Measurements from ENCODE around the gene NDUFC1. TPM values are rescaled to one million over a fixed set of nuclear protein-coding genes. Genes with fewer than 3 reads are reported as not detected.
A peak's percentile ranks its signal among the peaks of the same experiment; 100 is the strongest.
"Not testable (repeated sequence)": the region's sequence is repeated elsewhere in the genome, so short reads cannot be mapped to it uniquely, and the experiment has no call there.

Gene NDUFC1
- total RNA-seq, 1 experiment from 2014 or later: 106 TPM

- no peak for DNase-seq (ENCODE audit: low read depth)
Observed at GRCh38 chr4:139299536-139299935, 2.7 kb downstream of the NDUFC1 start.

DNA sequence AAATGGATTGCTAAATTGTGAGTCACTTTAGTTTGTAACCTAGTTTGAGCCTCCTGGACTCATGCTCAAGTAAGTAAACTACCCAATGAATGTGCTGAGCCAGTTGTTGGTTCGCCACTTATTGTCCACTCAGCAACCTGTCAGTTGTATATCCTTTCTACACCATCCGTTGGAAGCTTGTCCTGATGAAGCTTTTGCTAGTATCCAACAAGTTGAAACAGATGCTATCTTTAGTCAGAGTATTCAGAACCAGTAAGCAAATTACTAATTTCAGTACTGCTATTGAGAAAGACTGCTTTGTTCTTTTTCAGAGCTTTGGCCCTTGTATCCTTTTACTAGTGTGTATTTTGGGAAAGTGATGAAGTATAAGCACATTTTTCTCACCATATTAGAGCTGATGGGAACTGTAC, 5.3 kb downstream of the NDUFC1 start:
- DNase-seq (ENCODE audit: low read depth): no peak

DNA sequence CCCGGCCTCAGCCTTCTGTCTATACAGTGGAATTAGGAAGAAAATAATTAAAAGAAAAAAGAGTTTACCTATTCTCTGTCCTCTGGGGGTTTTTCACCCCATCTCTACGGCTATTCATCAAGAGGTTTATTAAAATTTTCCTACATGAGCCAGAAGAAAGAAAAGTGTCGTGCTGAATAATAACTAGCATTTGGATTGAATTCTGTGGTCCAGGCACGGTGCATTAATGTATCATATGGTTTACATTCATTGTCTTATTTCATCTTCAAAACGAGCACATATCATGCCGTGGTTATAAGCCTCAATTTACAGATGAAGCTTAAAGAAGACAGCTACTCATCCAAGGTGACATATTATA, 6.4 kb downstream of the NDUFC1 start:
- no peak for DNase-seq (ENCODE audit: low read depth)

GRCh38 chr4:139295206-139295941, 6.9 kb downstream of the NDUFC1 start:
- DNase-seq (ENCODE audit: low read depth): peak; percentile 86

- DNase-seq (ENCODE audit: low read depth): no peak
Observed at GRCh38 chr4:139286186-139286698, 16.0 kb downstream of the NDUFC1 start.

DNA sequence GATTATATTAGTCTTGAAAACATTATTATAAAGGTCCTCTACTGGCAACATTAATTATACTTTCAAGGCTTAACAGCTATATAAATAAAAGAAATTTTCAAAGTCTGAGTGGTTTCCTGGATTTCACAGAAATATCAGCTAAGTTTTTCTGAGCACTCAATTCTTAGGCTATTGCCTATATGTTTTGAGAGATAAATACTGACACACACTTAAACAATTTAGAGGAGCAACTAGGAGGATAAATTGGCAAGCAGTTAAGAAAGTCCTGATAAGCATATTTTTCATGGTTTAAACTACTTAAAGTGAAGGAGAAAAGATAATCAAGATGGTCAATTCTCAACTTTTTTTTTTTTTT, 19.6 kb downstream of the NDUFC1 start:
- no peak for DNase-seq (ENCODE audit: low read depth)

DNA sequence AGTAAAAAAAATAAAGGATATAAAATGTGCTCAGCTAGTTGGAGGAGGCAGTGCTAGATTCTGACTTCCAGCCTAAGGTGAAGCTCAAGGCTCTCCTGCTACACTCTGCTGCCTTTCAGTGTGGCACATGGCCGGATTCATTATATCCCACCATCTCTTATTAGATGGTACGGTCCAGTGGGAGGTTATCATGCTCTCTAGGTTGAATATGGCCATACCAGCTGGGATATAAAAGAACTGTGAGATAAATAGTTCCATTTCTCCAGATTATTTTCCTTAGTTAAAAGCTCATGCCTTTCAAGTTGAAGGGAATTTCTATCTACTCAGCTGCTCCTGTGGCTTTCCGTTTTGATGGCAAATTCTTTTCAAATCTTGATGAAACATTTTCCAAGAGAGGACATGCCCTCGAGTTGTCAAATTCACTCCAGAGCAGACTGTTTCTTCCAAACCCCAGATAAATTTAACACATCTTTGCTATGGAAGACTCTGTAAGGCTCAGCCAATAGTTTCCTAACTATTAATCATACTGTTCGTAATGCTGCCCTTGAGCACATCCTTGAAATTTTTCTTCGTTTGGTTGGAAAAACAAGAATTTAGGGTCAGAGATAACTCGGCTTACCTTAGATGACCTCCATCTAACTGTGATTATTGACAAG, 20.1 kb downstream of the NDUFC1 start:
- no peak for DNase-seq (ENCODE audit: low read depth)

DNA sequence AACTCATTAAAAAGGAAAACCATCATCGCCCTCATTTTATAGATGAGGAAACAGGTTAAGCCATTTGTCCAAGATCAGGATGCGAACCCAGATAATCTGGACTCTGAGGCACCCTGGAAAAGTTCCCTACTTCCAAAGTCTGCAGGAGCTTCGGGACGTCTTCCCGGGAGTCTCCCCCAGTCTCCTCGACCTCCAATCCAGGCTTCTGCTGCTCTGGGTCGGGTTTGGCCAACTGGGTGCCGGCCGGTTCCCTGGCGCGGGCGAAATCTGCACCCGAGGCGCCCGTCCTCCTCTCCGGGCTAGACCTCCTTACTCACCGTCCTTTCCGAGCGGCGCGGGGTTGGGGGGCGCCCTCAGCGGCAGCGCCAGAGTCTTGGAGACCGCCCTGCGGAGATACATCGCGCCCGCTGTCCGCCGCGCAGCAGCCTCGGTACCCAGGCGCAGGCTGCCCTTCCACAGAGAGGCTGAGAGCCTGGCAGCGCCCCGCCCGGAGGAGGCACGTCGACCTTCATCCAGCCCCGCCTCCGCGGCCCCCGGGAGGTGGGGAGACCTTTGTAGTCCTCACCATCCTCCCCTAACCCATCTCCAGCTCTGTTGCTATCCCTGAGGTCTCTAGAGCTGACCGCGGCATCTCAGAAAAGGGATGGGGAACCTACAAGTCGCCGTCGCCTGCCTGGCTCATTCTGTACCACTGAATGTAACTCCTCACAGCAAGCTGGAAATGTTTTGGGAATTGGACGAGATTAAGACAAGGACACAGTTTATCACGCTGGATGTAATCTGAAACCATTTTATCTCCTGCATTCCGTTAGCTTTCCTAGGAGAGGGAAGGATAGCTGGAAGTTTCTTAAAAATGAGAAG, 22.3 kb downstream of the NDUFC1 start, which contains the start of gene MGARP:
Gene MGARP (minus strand): TSS at position 466 of the 861 bp plus-strand sequence. CDS start 67 bp downstream, at position 399.
- DNase-seq (ENCODE audit: low read depth): no peak

GRCh38 chr4:139278912-139279759, 23.1 kb downstream of the NDUFC1 start:
- DNase-seq (ENCODE audit: low read depth): no peak

GRCh38 chr4:139278485-139278884, 23.8 kb downstream of the NDUFC1 start:
- no peak for DNase-seq (ENCODE audit: low read depth)

DNA sequence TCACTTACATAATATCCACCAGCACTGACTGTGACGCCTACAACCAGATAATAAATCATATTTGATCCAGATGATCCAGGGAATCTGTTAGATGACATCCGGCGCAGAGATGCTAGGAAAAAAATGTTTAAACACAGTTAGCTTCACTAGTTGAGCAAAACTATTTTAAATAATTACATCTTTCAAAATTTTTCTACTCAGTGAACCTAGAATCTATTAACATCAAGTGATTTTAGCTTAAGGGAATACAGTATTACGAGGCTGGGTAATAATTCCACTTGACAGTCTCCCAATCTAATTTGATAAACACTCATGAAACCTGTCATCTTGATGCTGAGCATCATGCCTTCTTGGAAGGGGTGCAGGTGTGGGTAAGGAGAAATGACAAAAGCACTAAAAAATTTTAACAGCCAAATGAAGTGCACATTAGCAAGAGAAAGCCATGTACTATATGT, 27.0 kb downstream of the NDUFC1 start:
- DNase-seq (ENCODE audit: low read depth): no peak

DNA sequence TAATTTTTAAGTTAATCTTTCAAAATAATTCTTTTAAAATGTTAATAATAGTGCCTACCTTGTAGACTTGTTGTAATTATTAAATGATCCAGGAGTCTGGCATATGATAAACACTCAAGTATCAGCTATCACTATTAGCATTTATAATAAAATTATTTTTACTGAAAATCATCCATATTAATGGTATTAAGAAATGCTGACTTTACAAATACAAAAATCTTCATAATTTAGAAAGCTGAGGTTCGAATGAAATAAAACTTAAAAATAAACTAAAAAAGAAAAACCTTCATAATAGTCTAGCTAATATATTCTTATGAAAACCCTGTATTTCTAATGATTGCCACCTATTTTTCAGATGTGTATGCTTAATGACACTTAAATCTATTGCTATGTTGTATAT, 27.5 kb downstream of the NDUFC1 start:
- no peak for DNase-seq (ENCODE audit: low read depth)

- no peak for DNase-seq (ENCODE audit: low read depth)
Observed at GRCh38 chr4:139273835-139274234, 28.4 kb downstream of the NDUFC1 start.

DNA sequence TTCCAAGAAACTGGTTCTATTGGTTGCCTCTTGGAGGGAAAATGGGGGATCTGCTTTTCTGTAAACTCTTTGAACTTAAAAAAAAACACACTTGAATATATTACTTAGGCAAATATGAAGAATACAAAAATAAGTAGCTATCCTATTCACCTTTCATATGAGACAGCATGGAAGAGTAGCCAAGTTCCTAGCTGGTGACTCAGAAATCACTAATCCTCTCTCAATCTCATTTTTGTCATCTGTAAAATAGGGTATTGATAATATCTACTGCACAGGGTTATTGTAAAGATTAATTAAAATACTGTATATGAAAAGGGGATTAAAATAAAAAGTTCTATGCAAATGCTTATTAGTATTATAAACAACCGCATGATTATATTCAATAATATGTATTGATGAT, 35.0 kb downstream of the NDUFC1 start:
- DNase-seq (ENCODE audit: low read depth): no peak

- DNase-seq (ENCODE audit: low read depth): peak; percentile 72
Observed at GRCh38 chr4:139266583-139267257, 35.6 kb downstream of the NDUFC1 start.

DNA sequence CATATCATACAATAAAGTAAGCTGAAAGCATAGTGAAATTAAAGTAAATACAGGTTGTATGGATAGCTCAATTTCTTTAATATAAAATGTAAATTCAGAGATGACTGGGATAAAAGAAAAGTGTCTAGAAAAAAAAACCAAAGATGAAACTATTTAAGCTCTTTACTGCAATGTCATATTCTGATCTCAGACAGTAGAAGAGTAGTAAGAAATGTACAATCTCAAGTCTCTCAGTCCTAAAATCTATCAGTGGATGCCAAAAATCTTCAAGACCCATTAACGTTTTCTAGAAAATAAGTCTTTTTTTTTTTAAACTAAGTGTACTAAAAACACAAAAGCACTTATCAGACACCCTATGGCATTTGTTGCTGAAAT, 36.1 kb downstream of the NDUFC1 start:
- DNase-seq (ENCODE audit: low read depth): no peak

DNA sequence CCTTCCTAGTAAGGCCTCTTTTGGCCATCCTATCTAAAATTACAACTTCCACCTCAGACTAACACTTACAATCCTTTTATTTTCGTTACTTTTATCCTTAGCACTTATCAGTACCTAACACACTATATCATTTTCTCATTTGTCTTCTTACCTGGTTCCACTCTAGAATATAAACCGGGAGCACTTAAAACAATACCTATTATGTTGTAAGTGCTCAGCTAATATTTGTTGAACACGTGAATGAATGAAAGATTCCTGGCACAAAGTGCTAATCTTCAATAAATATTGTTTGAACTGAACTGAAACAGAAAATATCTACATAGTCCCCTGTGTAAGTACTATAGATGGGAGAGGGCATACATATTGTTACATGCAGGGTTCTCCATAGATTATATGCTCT, 36.6 kb downstream of the NDUFC1 start:
- DNase-seq (ENCODE audit: low read depth): no peak

DNA sequence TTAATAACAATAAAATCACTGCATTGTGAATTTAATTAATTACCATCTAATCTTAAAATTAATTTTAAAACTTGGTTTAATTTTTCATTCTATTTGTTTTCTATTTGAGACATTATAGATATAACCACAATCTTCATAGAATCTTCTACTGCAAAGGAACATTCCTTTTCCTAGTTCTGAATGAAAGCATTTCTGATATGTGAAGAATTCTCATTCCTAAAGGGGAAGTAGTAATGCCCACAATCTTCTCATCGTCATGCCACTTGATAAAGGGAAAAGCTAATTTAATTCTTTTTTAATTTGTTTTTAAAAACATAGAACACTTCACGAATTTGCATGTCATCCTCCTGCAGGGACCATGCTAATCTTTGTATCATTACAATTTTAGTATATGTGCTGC, 45.9 kb downstream of the NDUFC1 start:
- DNase-seq (ENCODE audit: low read depth): no peak

- not testable (repeated sequence) for DNase-seq (ENCODE audit: low read depth)
Observed at GRCh38 chr4:139255581-139255980, 46.7 kb downstream of the NDUFC1 start.

DNA sequence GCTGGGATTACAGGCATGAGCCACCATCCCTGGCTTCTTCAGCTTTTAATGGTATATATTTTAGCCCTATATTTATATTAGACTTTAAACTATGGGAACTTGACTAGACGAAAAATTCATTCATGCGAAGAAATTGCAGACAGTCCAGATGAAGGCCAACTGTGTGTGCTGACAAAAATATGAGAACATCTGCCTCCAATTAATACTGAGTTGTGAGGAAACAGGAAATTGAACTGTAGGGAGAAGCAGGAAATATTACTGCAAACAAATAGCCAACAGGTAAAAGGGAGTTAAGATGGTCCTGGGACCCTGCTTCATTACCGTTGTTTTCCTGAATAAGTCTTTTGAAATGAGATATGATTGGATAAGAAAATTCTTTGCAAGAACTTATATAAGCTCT, 48.6 kb downstream of the NDUFC1 start:
- DNase-seq (ENCODE audit: low read depth): no peak
